ENCODE measurements around the gene PDE4C.

PDE4C gene

DNA sequence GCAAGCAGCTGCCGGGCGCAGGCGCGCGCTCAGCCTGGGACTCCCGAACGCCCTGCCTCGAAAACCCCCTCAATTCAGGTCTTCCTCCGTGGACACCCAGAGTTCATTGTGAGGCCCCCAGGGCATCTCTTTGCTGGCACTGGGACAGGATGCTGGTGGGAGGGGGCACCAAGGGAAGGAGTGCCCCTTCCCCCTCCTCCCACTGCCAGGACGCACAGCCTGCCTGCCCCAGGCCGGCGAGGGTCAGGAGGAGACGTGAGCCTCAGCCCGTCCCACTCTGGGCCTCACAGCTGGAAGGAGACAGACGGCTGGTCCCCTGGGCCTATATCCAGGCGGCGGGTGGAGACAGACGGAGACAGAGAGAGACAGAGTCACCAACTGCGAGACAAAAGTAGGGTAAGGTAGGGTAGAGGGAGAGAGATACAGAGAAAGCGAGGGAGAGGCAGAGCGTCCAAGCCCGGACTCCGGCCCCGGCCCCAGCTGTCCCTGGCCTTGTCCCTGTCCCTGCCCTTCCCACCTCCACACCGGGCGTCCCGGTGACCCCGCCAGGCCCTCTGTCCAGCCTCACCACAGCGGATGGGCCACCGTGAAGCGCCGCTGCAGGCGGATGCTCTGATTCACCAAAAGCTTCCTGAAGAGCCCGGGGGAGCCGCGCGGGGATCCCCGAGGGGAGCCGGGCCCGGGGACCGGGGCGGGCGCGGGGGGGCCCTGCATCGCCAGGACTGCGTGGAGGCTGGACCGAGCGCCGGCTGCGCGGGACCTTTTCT is at the start of gene PDE4C:
TSS of gene PDE4C (minus strand) at position 737 of the 767 bp plus-strand sequence. CDS start at position 714, 23 bp downstream.
- TF ChIP-seq NFIC (IDR thresholded peaks at IDR 0.05) = no peak
- TF ChIP-seq, protein P1, sequence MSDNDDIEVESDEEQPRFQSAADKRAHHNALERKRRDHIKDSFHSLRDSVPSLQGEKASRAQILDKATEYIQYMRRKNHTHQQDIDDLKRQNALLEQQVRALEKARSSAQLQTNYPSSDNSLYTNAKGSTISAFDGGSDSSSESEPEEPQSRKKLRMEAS (IDR thresholded peaks at IDR 0.05) = no peak
- TF ChIP-seq, protein P2, sequence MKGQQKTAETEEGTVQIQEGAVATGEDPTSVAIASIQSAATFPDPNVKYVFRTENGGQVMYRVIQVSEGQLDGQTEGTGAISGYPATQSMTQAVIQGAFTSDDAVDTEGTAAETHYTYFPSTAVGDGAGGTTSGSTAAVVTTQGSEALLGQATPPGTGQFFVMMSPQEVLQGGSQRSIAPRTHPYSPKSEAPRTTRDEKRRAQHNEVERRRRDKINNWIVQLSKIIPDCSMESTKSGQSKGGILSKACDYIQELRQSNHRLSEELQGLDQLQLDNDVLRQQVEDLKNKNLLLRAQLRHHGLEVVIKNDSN (IDR thresholded peaks at IDR 0.05) = no peak
- TF ChIP-seq ZBTB7A (IDR thresholded peaks at IDR 0.05; ENCODE audit: low read depth) = no peak
- no peak for TF ChIP-seq EGR1 (IDR thresholded peaks at IDR 0.05)
- no peak for TF ChIP-seq TAF1 (IDR thresholded peaks at IDR 0.05; ENCODE audit: low read depth)

DNA sequence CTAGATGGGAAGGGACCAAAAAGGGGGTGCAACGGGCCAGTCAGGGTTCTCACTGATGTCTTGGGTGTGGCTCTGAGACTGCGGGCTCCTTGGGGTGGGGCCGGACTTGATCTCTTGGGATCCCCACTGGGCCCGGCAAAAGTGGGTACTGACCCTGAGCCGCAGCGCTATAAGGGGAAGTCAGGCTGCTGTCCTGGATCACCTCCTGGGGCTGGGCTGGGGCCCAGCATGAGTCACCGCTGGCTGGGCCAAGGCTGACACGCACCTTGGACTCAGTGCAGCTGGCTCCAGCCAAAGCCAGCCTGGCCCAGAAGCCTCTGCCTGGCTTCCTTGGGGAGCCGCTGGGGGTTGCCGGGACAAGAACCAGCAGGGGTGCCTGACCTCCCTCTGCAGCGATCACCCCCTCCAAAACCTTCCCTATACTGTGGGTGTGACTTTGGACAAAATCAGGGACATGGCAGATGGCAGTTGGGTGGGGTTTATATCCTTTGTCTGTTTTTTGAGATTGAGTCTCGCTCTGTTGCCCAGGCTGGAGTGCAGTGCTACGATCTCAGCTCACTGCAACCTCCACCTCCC is 48.6 kb upstream of the PDE4C start:
- TF ChIP-seq, protein P3, sequence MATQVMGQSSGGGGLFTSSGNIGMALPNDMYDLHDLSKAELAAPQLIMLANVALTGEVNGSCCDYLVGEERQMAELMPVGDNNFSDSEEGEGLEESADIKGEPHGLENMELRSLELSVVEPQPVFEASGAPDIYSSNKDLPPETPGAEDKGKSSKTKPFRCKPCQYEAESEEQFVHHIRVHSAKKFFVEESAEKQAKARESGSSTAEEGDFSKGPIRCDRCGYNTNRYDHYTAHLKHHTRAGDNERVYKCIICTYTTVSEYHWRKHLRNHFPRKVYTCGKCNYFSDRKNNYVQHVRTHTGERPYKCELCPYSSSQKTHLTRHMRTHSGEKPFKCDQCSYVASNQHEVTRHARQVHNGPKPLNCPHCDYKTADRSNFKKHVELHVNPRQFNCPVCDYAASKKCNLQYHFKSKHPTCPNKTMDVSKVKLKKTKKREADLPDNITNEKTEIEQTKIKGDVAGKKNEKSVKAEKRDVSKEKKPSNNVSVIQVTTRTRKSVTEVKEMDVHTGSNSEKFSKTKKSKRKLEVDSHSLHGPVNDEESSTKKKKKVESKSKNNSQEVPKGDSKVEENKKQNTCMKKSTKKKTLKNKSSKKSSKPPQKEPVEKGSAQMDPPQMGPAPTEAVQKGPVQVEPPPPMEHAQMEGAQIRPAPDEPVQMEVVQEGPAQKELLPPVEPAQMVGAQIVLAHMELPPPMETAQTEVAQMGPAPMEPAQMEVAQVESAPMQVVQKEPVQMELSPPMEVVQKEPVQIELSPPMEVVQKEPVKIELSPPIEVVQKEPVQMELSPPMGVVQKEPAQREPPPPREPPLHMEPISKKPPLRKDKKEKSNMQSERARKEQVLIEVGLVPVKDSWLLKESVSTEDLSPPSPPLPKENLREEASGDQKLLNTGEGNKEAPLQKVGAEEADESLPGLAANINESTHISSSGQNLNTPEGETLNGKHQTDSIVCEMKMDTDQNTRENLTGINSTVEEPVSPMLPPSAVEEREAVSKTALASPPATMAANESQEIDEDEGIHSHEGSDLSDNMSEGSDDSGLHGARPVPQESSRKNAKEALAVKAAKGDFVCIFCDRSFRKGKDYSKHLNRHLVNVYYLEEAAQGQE (IDR thresholded peaks at IDR 0.05; ENCODE audit: low read depth) = no peak
- no peak; the same call in 1 of the 2 replicates for TF ChIP-seq RAD21 (IDR thresholded peaks at IDR 0.05; ENCODE audit: low read depth)
- TF ChIP-seq EP300 (IDR thresholded peaks at IDR 0.05; ENCODE audit: borderline replicate concordance) = peak; percentile 55; the same call in 1 of the 2 replicates
- TF ChIP-seq NFIC (IDR thresholded peaks at IDR 0.05) = peak; percentile 92
- TF ChIP-seq, protein P1 (IDR thresholded peaks at IDR 0.05) = peak; percentile 45; the same call in 1 of the 2 replicates
- TF ChIP-seq TEAD4 (IDR thresholded peaks at IDR 0.05) = no peak
- TF ChIP-seq TAF1 (IDR thresholded peaks at IDR 0.05; ENCODE audit: low read depth) = 0 out of 2 replicates have a peak, but pooled peaks have one; percentile 10
- no peak for TF ChIP-seq CREB1 (IDR thresholded peaks at IDR 0.05; ENCODE audit: low read depth)
- TF ChIP-seq FOXM1 (IDR thresholded peaks at IDR 0.05; ENCODE audit: borderline replicate concordance, low read depth) = no peak; the same call in 1 of the 2 replicates
- TF ChIP-seq ZBTB7A (IDR thresholded peaks at IDR 0.05; ENCODE audit: low read depth) = peak; percentile 63; the same call in 1 of the 2 replicates
- TF ChIP-seq, protein P2 (IDR thresholded peaks at IDR 0.05) = no peak
- TF ChIP-seq CEBPB (IDR thresholded peaks at IDR 0.05) = no peak
- TF ChIP-seq YY1 (IDR thresholded peaks at IDR 0.05; ENCODE audit: low read depth) = no peak
- peak; percentile 87 for TF ChIP-seq TCF12 (IDR thresholded peaks at IDR 0.05; ENCODE audit: low read depth)
- no peak for TF ChIP-seq EGR1 (IDR thresholded peaks at IDR 0.05)

DNA sequence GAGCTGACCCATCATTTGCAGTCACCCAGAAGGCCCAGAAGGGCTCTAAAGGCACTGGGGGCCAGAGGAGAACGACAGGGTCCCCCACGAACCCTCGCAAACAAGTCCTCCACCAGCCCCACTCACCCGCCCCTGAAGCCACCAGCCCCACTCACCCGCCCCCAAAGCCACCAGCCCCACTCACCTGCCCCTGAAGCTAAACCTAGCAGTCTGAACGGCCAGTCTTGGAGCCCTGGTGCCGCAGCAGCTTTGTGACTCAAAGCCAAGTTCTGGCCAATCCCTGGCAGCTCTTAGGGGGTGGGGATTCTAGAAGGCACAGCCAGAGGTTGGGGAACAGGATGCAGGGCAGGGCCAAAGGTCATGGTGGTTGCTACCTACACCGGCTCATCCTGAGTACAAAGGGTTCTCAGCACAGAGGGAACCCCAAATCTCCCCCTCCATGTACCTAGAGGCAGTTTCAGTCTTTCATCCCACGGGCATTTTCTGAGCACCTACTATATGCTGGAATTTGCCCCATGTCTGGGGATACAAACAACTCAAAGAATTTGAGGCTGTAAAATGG is 48.1 kb upstream of the PDE4C start, which contains the start of gene IQCN:
TSS of gene IQCN (minus strand) at position 234 of the 562 bp plus-strand sequence. CDS start 4,974 bp downstream, outside the sequence.
- TF ChIP-seq NFIC (IDR thresholded peaks at IDR 0.05) = no peak
- TF ChIP-seq ZBTB7A (IDR thresholded peaks at IDR 0.05; ENCODE audit: low read depth) = peak; percentile 10; the same call in 1 of the 2 replicates

DNA sequence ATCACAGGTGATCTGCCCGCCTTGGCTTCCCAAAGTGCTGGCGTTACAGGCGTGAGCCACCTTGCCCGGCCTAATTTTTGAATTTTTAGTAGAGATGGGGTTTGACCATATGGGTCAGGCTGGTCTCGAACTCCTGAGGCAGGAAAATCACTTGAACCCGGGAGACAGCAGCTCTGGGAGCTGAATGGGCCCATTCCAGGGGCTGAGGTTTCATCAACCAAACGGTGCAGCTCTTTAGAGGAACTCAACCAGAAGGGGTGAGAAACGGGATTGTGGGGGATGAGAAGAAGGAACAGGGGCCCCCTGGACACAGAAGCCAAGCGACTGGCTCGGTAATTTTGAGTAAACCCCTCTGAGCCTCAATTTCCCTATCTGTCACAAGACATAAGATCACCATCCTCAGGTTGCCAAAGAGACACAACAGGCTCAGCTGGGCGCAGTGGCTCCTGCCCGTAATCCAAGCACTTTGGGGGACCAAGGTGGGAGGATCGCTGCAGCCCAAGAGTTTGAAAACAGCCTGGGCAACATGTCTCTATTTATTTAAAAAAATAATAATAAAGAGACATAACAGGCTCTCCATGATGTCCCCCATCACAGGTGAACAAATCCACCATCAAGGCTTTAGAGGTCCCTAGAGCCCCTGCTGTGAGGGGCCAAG is 47.5 kb upstream of the PDE4C start:
- TF ChIP-seq, protein P3 (IDR thresholded peaks at IDR 0.05; ENCODE audit: low read depth) = no peak
- TF ChIP-seq CREB1 (IDR thresholded peaks at IDR 0.05; ENCODE audit: low read depth) (no peak), TAF1 (IDR thresholded peaks at IDR 0.05; ENCODE audit: low read depth) (no peak), ZBTB7A (IDR thresholded peaks at IDR 0.05; ENCODE audit: low read depth) (no peak), TEAD4 (IDR thresholded peaks at IDR 0.05) (no peak)

DNA sequence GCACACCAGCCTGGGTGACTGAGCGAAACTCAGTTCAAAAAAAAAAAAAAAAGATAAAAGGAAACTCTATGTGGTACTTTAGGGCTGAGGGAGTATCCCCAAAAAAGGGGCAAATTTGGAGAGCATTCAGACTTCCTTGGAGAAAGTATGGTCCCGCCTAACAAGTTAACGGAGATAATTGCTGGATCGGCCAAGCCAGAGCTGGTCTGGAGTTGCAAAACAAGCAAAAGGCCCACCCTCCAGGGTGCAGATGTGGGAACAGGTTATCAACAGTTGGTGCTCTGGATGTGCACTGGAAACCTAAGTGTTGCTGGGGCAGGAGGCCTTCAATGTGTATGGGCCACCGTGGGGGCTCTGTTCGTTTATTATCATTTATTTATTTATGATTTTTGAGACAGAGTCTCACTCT is 45.2 kb upstream of the PDE4C start:
- no peak for TF ChIP-seq EGR1 (IDR thresholded peaks at IDR 0.05)
- TF ChIP-seq, protein P2 (IDR thresholded peaks at IDR 0.05) = no peak
- no peak for TF ChIP-seq RAD21 (IDR thresholded peaks at IDR 0.05; ENCODE audit: low read depth)
- no peak for TF ChIP-seq CEBPB (IDR thresholded peaks at IDR 0.05)
- TF ChIP-seq TCF12 (IDR thresholded peaks at IDR 0.05; ENCODE audit: low read depth) = no peak
- no peak for TF ChIP-seq EP300 (IDR thresholded peaks at IDR 0.05; ENCODE audit: borderline replicate concordance)
- no peak for TF ChIP-seq FOXM1 (IDR thresholded peaks at IDR 0.05; ENCODE audit: borderline replicate concordance, low read depth)
- no peak for TF ChIP-seq TEAD4 (IDR thresholded peaks at IDR 0.05)
- TF ChIP-seq YY1 (IDR thresholded peaks at IDR 0.05; ENCODE audit: low read depth) = no peak

Measured in Ishikawa (cell line).